Dermis microvascular lymphatic vessel endothelial cell (primary cell): ENCODE data around the gene CFAP52. TPM values are rescaled to one million over a fixed set of nuclear protein-coding genes. Genes with fewer than 3 reads are reported as not detected.
"Not testable (repeated sequence)": the region's sequence is repeated elsewhere in the genome, so short reads cannot be mapped to it uniquely, and the experiment has no call there.

Source experiments
- DNase-seq, 2 donors: peaks; one replicate each; pipeline versions ENCODE4 v3.0.0 to v3.0.0-alpha.2; 2010; ENCODE audit warnings: low read depth in 2 of 2
- total RNA-seq: library from RNA; depleted of rRNA; stranded (reverse); fragments of >200 nt; gene quantifications from 2 replicates; pipeline ENCODE4 v1.2.1, GENCODE V29; 2014

CFAP52 gene
- total RNA-seq, 1 donor from 2014 or later: not detected

GRCh38 chr17:9568957-9569588 is 7.4 kb upstream of the CFAP52 start:
- no peak for DNase-seq

GRCh38 chr17:9571201-9571600 is 5.2 kb upstream of the CFAP52 start:
- DNase-seq: no peak

- DNase-seq: peak; percentile 73 to 91
Measured at GRCh38 chr17:9575381-9576101, 901 bp upstream of the CFAP52 start, which contains the start of gene STX8. STX8 (minus strand) TSS chr17:9575820; CDS start chr17:9575808, 12 bp downstream.

GRCh38 chr17:9577373-9577709 is 899 bp downstream of the CFAP52 start:
- DNase-seq: no peak

GRCh38 chr17:9587969-9588656 is 11.7 kb downstream of the CFAP52 start:
- no peak for DNase-seq

- no peak for DNase-seq
Measured at GRCh38 chr17:9594065-9594464, 17.6 kb downstream of the CFAP52 start.

- not testable (repeated sequence) for DNase-seq
Measured at GRCh38 chr17:9597638-9598037, 21.2 kb downstream of the CFAP52 start.

GRCh38 chr17:9598661-9599060 is 22.2 kb downstream of the CFAP52 start:
- no peak for DNase-seq

GRCh38 chr17:9604583-9604982 is 28.1 kb downstream of the CFAP52 start:
- DNase-seq: not testable (repeated sequence)

- DNase-seq: no peak
Measured at GRCh38 chr17:9606453-9606852, 30.0 kb downstream of the CFAP52 start.

GRCh38 chr17:9607058-9607457 is 30.6 kb downstream of the CFAP52 start:
- DNase-seq: not testable (repeated sequence)

- DNase-seq: no peak
Measured at GRCh38 chr17:9611557-9611956, 35.1 kb downstream of the CFAP52 start.

- no peak for DNase-seq
Measured at GRCh38 chr17:9612006-9612405, 35.6 kb downstream of the CFAP52 start.

- DNase-seq: no peak
Measured at GRCh38 chr17:9615486-9615885, 39.0 kb downstream of the CFAP52 start.

- no peak for DNase-seq
Measured at GRCh38 chr17:9622961-9623360, 46.5 kb downstream of the CFAP52 start.

GRCh38 chr17:9628509-9628908 is 52.1 kb downstream of the CFAP52 start:
- DNase-seq: no peak

GRCh38 chr17:9632741-9633140 is 56.3 kb downstream of the CFAP52 start:
- DNase-seq: no peak

GRCh38 chr17:9635340-9635739 is 58.9 kb downstream of the CFAP52 start:
- no peak for DNase-seq

GRCh38 chr17:9636501-9636900 is 60.1 kb downstream of the CFAP52 start:
- no peak for DNase-seq

GRCh38 chr17:9640388-9640787 is 63.9 kb downstream of the CFAP52 start:
- not testable (repeated sequence) for DNase-seq

- no peak for DNase-seq
Measured at GRCh38 chr17:9643611-9644010, 67.2 kb downstream of the CFAP52 start.

- DNase-seq: no peak
Measured at GRCh38 chr17:9644910-9645751, 68.7 kb downstream of the CFAP52 start, which contains the start of gene USP43. USP43 (plus strand) TSS chr17:9645517; CDS start chr17:9645633, 116 bp downstream.
